Common myeloid progenitor, CD34-positive (primary cell): ENCODE results near the gene CDH23.

Experiments
- CTCF ChIA-PET: fragments of 350-600 bp; sonication (Branson Sonifier 250); formaldehyde crosslinking; loops from one replicate; lab custom pipeline; 2021; ENCODE audit warnings: antibody characterized with exemption; lab: Charles Lee
- POLR2A ChIA-PET: fragments of 350-600 bp; sonication (Branson Sonifier 250); formaldehyde crosslinking; loops from one replicate; lab custom pipeline; 2021; ENCODE audit warnings: antibody characterized with exemption; lab: Charles Lee
- DNase-seq, 3 donors: peaks; one replicate each; pipeline versions ENCODE4 v3.0.0 to v3.0.0-alpha.2; 2013
- H3K27ac ChIP-seq, 2 experiments: 1 replicate in 1 of 2; 2 replicates in 1 of 2; pipeline ENCODE4 v1.7.0; 2013; ENCODE audit warnings: inconsistent platforms in 2 of 2, low read length in 2 of 2, mild to moderate bottlenecking in 2 of 2, low read depth in 1 of 2, moderate library complexity in 1 of 2; ENCODE audit not compliant: severe bottlenecking in 2 of 2, insufficient read depth in 1 of 2, poor library complexity in 1 of 2
- H3K27me3 ChIP-seq, 5 experiments: replicated peaks in 2 of 5; 1 replicate in 3 of 5; 2 replicates in 2 of 5; pipeline versions ENCODE4 v1.6.1 to v1.7.0; 2013; ENCODE audit warnings: low read length in 4 of 5, mild to moderate bottlenecking in 2 of 5, moderate library complexity in 2 of 5, inconsistent platforms in 1 of 5; ENCODE audit not compliant: insufficient read depth in 5 of 5, control insufficient read depth in 4 of 5
- H3K36me3 ChIP-seq, 4 experiments: 1 replicate in 2 of 4; 2 replicates in 2 of 4; pipeline versions ENCODE4 v1.6.1 to v1.7.0; 2013; ENCODE audit warnings: low read length in 3 of 4, control low read depth in 1 of 4, mild to moderate bottlenecking in 1 of 4; ENCODE audit not compliant: control insufficient read depth in 4 of 4, insufficient read depth in 4 of 4
- H3K4me1 ChIP-seq, 4 experiments: 1 replicate in 3 of 4; 2 replicates in 1 of 4; pipeline versions ENCODE4 v1.6.1 to v1.7.1; 2013; ENCODE audit warnings: low read length in 3 of 4, mild to moderate bottlenecking in 3 of 4, control low read depth in 1 of 4, inconsistent platforms in 1 of 4, moderate library complexity in 1 of 4; ENCODE audit not compliant: control insufficient read depth in 4 of 4, insufficient read depth in 4 of 4; ENCODE audit errors: control extremely low read depth in 1 of 4
- H3K4me3 ChIP-seq, 7 experiments: 1 replicate in 4 of 7; 2 replicates in 3 of 7; pipeline versions ENCODE4 v1.5.1 to v1.7.0; 2013; ENCODE audit warnings: mild to moderate bottlenecking in 7 of 7, low read length in 6 of 7, moderate library complexity in 6 of 7, inconsistent platforms in 2 of 7, low read depth in 2 of 7, control low read depth in 1 of 7; ENCODE audit not compliant: insufficient read depth in 4 of 7, control insufficient read depth in 1 of 7; ENCODE audit errors: extremely low read depth in 1 of 7
- H3K9me3 ChIP-seq, 5 experiments: 1 replicate in 4 of 5; 2 replicates in 1 of 5; pipeline versions ENCODE4 v1.6.1 to v1.7.1; 2013; ENCODE audit warnings: low read length in 4 of 5, mild to moderate bottlenecking in 2 of 5, inconsistent platforms in 1 of 5, low read depth in 1 of 5, moderate library complexity in 1 of 5; ENCODE audit not compliant: control insufficient read depth in 4 of 5, insufficient read depth in 2 of 5; ENCODE audit errors: control extremely low read depth in 1 of 5
- whole genome bisulfite sequencing: methylation state at CpG from one replicate; pipeline ENCODE4 v1.1.5; 2013; ENCODE audit not compliant: insufficient coverage; 5-methylcytosine and 5-hydroxymethylcytosine counted together

CDH23 gene

DNA sequence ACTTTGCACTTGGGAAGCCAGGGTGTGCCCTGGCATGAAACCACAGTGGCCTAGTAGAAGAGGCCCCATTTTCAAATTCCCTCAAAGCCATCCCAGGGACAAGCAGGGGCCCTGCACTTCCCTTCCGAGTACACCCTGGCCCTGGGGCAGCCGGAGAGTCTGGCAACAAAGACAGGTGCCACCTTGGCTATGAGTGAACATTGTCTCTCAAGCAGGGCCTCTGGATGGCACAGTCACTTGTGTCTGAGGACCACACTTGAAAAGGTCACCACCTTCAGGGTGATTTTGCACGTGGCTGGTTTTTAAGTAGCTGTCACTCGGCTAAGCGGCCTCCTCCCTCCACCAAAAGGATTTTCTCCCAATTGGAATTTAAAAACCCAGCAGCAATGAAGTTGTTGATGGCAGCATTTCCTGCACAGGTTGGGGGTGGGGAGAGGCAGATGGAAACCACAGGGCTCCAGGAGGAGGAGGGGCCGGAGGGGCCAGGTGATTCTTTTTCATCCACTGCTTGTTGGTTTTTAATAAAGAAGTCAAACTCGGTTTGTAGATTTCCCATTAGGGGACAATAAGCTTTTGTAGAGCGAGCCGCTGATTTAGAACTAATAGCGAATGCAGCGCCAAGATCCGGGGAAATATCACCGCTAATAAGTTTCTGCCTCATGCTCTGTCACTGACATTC is 289.0 kb downstream of the CDH23 start:
- 96% methylated on average over 9 of the region's 13 CpGs for WGBS
- Histone ChIP-seq H3K4me3 (no peak overlapping the region), H3K27ac (no peak overlapping the region), H3K27me3 (no peaks in the 10 kb centered on the region), H3K36me3 (no peaks in the 10 kb centered on the region), H3K4me1 (peaks cover 0 to 24% (median 6%) of the 10 kb centered on the region in 4 experiments), H3K9me3 (peaks cover 0 to 3% (median 0%) of the 10 kb centered on the region in 5 experiments)
- no peak for DNase-seq
- ChIA-PET POLR2A (no interaction called here), CTCF (interaction anchor here (0.5 to 2.3 kb wide), 5 partner anchors 8 to 77 kb away, joined by 4 to 8 read pairs (median 4); no protein-coding TSS in a partner anchor)

DNA sequence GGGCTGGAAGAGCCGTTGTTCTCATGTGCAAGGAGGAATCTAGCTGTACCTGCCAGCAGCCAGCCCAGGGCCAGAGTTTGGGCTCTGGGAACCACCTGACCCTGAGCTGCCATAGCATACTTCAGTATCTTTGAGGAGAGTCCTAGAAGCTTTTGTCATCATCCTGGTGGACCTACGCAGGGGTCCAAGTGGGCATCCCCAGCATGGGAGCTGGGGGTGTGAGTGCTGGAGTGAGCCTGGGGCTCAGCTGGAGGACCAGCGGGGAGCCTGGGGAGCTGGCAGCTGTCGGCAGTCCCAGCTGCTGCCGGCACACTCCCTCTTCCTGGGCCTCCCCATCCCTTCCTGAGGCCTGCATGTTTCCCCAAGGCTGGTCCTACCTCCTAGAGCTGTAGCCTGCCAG is 290.4 kb downstream of the CDH23 start:
- 82% methylated on average over 5 of the region's 5 CpGs for WGBS
- Histone ChIP-seq H3K27ac (no peak overlapping the region), H3K4me3 (no peak overlapping the region), H3K27me3 (no peaks in the 10 kb centered on the region), H3K4me1 (peaks cover 0 to 24% (median 6%) of the 10 kb centered on the region in 4 experiments), H3K36me3 (no peaks in the 10 kb centered on the region), H3K9me3 (peaks cover 0 to 7% (median 0%) of the 10 kb centered on the region in 5 experiments)
- DNase-seq, result no peak
- ChIA-PET POLR2A (interaction anchor here (0.7 kb wide), 1 partner anchor 26 kb away, joined by 3 read pairs; no protein-coding TSS in a partner anchor), CTCF (interaction anchor here (1.1 to 2.3 kb wide), 5 partner anchors 9 to 303 kb away, joined by 3 to 8 read pairs (median 4); no protein-coding TSS in a partner anchor)

DNA sequence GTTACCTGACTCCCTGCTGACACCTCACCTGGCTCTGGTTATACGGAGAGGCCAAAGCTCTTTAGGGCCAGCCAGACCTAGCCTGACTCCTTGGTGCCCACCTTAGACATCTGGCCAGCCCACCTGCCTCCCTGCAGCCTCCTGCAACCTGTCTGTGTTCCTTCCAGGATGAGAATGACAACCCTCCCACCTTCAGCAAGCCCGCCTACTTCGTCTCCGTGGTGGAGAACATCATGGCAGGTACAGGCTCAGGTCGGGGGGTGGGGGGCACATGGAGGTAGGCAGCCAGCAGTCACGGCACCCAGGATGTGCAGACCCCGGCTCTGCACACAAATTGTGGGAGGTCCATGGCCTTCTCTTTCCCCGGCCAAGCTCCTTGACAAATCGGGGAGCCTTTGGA is 290.8 kb downstream of the CDH23 start:
- DNase-seq, result no peak
- H3K9me3 ChIP-seq, result peaks cover 0 to 7% (median 0%) of the 10 kb centered on the region in 5 experiments
- H3K36me3 ChIP-seq, result no peaks in the 10 kb centered on the region
- no peak overlapping the region for H3K27ac ChIP-seq
- peaks cover 0 to 22% (median 5%) of the 10 kb centered on the region in 4 experiments for H3K4me1 ChIP-seq
- WGBS, result 95% methylated on average over 7 of the region's 9 CpGs
- H3K4me3 ChIP-seq, result no peak overlapping the region
- POLR2A ChIA-PET, result interaction anchor here (0.7 kb wide), 1 partner anchor 26 kb away, joined by 3 read pairs; no protein-coding TSS in a partner anchor
- no peaks in the 10 kb centered on the region for H3K27me3 ChIP-seq
- CTCF ChIA-PET, result interaction anchor here (1.1 to 1.9 kb wide), 4 partner anchors 9 to 304 kb away, joined by 3 to 5 read pairs (median 4); no protein-coding TSS in a partner anchor

DNA sequence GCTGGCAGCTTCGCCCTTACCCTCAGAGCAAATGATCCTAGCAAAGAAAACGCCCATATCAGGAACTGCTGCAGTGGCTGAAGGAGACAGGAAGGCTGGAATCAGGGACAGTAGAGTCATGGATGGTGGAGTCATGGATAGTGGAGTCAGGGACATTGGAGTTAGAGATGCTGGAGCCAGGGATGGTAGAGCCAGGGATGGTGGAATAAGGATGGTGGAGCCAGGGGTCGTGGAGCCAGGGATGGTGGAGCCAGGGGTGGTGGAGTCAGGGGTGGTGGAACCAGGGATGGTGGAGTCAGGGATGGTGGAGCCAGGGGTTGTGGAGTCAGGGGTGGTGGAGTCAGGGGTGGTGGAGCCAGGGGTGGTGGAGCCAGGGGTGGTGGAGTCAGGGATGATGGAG is 291.5 kb downstream of the CDH23 start:
- Histone ChIP-seq H3K36me3 (no peaks in the 10 kb centered on the region), H3K9me3 (peaks cover 0 to 7% (median 0%) of the 10 kb centered on the region in 5 experiments), H3K4me3 (no peak overlapping the region), H3K27me3 (no peaks in the 10 kb centered on the region), H3K27ac (no peak overlapping the region), H3K4me1 (peaks cover 0 to 19% (median 4%) of the 10 kb centered on the region in 4 experiments)
- WGBS, result 100% methylated on average over 2 of the region's 3 CpGs
- DNase-seq, result peak in 1 of 3 donors; percentile 50
- ChIA-PET POLR2A (no interaction called here), CTCF (interaction anchor here (1.4 to 1.9 kb wide), 2 partner anchors 8 to 12 kb away, joined by 4 to 5 read pairs; no protein-coding TSS in a partner anchor)

DNA sequence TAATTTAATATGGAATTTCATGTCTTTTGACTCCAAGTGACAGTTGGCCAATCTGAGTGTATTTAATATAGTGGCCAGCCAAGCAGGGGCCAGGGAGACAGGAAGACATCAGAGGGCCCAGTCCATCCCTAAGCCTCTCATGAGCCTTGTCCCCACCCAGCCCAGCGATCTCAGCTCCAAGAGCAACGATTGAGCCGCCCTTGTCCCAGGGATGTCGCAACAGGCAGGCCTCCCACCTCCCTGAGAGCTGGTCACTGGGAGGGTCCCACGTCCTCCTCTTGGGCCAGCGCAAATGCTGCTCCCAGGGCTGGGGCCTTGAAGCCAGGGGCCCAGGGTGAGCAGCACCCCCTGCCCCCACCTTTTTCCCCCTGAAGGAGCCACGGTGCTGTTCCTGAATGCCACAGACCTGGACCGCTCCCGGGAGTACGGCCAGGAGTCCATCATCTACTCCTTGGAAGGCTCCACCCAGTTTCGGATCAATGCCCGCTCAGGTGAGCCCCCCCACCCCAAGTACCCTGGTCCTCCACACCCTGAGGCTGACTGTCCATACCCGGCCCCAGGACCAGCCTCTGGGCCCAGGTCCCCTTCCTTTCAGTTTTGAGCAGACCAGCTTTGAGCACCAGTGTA is 293.5 kb downstream of the CDH23 start:
- CTCF ChIA-PET, result interaction anchor here (1.0 to 1.4 kb wide), 4 partner anchors 11 to 121 kb away, joined by 3 to 4 read pairs (median 3); no protein-coding TSS in a partner anchor
- H3K27ac ChIP-seq, result no peak overlapping the region
- POLR2A ChIA-PET, result no interaction called here
- H3K4me1 ChIP-seq, result peaks cover 0 to 27% (median 16%) of the 10 kb centered on the region in 4 experiments
- 93% methylated on average over 13 of the region's 13 CpGs for WGBS
- no peaks in the 10 kb centered on the region for H3K36me3 ChIP-seq
- H3K27me3 ChIP-seq, result no peaks in the 10 kb centered on the region
- peaks cover 0 to 7% (median 0%) of the 10 kb centered on the region in 5 experiments for H3K9me3 ChIP-seq
- DNase-seq, result no peak
- H3K4me3 ChIP-seq, result no peak overlapping the region

DNA sequence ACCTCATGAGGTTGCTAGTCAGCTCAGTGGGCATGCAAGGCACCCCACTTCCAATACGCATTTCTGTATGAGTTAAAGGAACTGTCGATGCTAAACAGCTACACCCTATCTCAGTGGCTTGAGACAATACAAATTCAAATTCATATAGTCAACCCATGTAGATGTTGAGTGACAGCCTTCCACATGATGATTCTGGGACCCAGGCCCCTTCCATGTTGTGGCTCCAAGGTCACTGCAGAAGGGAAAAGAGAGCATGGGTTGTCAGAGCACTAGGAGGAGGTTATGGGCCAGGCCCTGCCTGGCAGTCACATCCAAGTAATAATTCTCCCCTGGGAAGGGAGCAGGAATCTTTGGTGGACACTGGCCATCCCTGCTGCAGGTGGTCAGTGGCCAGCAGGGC is 294.7 kb downstream of the CDH23 start:
- POLR2A ChIA-PET, result no interaction called here
- CTCF ChIA-PET, result interaction anchor here (1.0 to 1.3 kb wide), 3 partner anchors 11 to 27 kb away, joined by 3 read pairs; no protein-coding TSS in a partner anchor
- WGBS, result 100% methylated on average over 2 of the region's 2 CpGs

More for the DNA sequence above, 294.7 kb downstream of the CDH23 start:
- Histone ChIP-seq H3K27me3 (no peaks in the 10 kb centered on the region), H3K36me3 (no peaks in the 10 kb centered on the region), H3K27ac (no peak overlapping the region), H3K4me3 (no peak overlapping the region), H3K9me3 (peaks cover 0 to 7% (median 0%) of the 10 kb centered on the region in 5 experiments), H3K4me1 (peaks cover 0 to 31% (median 20%) of the 10 kb centered on the region in 4 experiments)
- no peak for DNase-seq
